Karpas-422 (cell line): Measurements from ENCODE around the gene BRAT1. TPM values are rescaled to one million over a fixed set of nuclear protein-coding genes. Genes with fewer than 3 reads are reported as not detected.

Experiments
- DNase-seq: peaks from one replicate; pipeline ENCODE4 v3.0.0-alpha.2; 2015
- H2AFZ ChIP-seq: fragments of 200-600 bp; sonication (generic); 2 replicates; pipeline ENCODE4 v1.6.1; 2014; ENCODE audit warnings: antibody characterized with exemption, low read length, mixed read lengths
- H3K27ac ChIP-seq: fragments of 200-600 bp; sonication (generic); 2 replicates; pipeline ENCODE4 v1.5.1; 2014; ENCODE audit warnings: mild to moderate bottlenecking, low read length, moderate library complexity
- H3K27me3 ChIP-seq: fragments of 200-600 bp; sonication (generic); 2 replicates; pipeline ENCODE4 v1.6.1; 2014; ENCODE audit warnings: low read length, mixed read lengths
- H3K36me3 ChIP-seq: fragments of 200-600 bp; sonication (generic); 2 replicates; pipeline ENCODE4 v1.6.1; 2014; ENCODE audit warnings: low read length, mixed read lengths; ENCODE audit not compliant: insufficient read depth
- H3K4me1 ChIP-seq: fragments of 200-600 bp; sonication (generic); 2 replicates; pipeline ENCODE4 v1.6.1; 2014; ENCODE audit warnings: mild to moderate bottlenecking, low read length, mixed read lengths
- H3K4me2 ChIP-seq: fragments of 200-600 bp; sonication (generic); 2 replicates; pipeline ENCODE4 v1.6.1; 2014; ENCODE audit warnings: low read length, low read depth, mild to moderate bottlenecking; ENCODE audit not compliant: poor library complexity, severe bottlenecking
- H3K4me3 ChIP-seq: fragments of 200-600 bp; sonication (generic); 2 replicates; pipeline ENCODE4 v1.5.1; 2014; ENCODE audit warnings: mild to moderate bottlenecking, antibody characterized with exemption, low read length, mixed read lengths
- H3K79me2 ChIP-seq: fragments of 200-600 bp; sonication (generic); 2 replicates; pipeline ENCODE4 v1.6.1; 2014; ENCODE audit warnings: mild to moderate bottlenecking, low read length, mixed read lengths
- H3K9ac ChIP-seq: fragments of 200-600 bp; sonication (generic); 2 replicates; pipeline ENCODE4 v1.6.0; 2014; ENCODE audit warnings: low read length
- H3K9me2 ChIP-seq: fragments of 200-600 bp; sonication (generic), shearing (Covaris generic); replicated peaks from 2 replicates; pipeline ENCODE4 v1.6.0; 2014; ENCODE audit warnings: mild to moderate bottlenecking, low read length, moderate library complexity; ENCODE audit not compliant: insufficient read depth
- H3K9me3 ChIP-seq: fragments of 300-700, 200-600 bp; sonication (generic); 2 replicates; pipeline ENCODE4 v1.6.1; 2014; ENCODE audit warnings: low read length, mixed read lengths
- H4K20me1 ChIP-seq: fragments of 200-600 bp; sonication (generic); 2 replicates; pipeline ENCODE4 v1.6.1; 2014; ENCODE audit warnings: mild to moderate bottlenecking, antibody characterized with exemption, low read length, low read depth; ENCODE audit not compliant: insufficient read depth
- total RNA-seq: library from RNA; depleted of rRNA; stranded (reverse); fragments of >200 nt; shearing (Covaris generic); gene quantifications from 2 replicates; pipeline ENCODE4 v1.2.3, GENCODE V29; 2014; ENCODE audit warnings: low replicate concordance

The BRAT1 gene
- total RNA-seq, 1 experiment from 2014 or later: 10.5 TPM

- no peak overlapping the region for H3K9ac ChIP-seq
- H3K27ac ChIP-seq: no peak overlapping the region
- no peaks in the 10 kb centered on the region for H3K79me2 ChIP-seq
- H3K4me1 ChIP-seq: peaks cover 10% of the 10 kb centered on the region
- H3K4me3 ChIP-seq: no peak overlapping the region
- no peaks in the 10 kb centered on the region; the same call in 1 of the 2 replicates for H4K20me1 ChIP-seq
- no peak for DNase-seq
- H3K4me2 ChIP-seq: no peak overlapping the region
- no peaks in the 10 kb centered on the region for H3K36me3 ChIP-seq
- H3K9me3 ChIP-seq: no peaks in the 10 kb centered on the region
- H3K27me3 ChIP-seq: no peaks in the 10 kb centered on the region
- H3K9me2 ChIP-seq: no peaks in the 10 kb centered on the region
- no peak overlapping the region for H2AFZ ChIP-seq
These were observed 28.4 kb downstream of the BRAT1 start for GRCh38 chr7:2526659-2527504.

DNA sequence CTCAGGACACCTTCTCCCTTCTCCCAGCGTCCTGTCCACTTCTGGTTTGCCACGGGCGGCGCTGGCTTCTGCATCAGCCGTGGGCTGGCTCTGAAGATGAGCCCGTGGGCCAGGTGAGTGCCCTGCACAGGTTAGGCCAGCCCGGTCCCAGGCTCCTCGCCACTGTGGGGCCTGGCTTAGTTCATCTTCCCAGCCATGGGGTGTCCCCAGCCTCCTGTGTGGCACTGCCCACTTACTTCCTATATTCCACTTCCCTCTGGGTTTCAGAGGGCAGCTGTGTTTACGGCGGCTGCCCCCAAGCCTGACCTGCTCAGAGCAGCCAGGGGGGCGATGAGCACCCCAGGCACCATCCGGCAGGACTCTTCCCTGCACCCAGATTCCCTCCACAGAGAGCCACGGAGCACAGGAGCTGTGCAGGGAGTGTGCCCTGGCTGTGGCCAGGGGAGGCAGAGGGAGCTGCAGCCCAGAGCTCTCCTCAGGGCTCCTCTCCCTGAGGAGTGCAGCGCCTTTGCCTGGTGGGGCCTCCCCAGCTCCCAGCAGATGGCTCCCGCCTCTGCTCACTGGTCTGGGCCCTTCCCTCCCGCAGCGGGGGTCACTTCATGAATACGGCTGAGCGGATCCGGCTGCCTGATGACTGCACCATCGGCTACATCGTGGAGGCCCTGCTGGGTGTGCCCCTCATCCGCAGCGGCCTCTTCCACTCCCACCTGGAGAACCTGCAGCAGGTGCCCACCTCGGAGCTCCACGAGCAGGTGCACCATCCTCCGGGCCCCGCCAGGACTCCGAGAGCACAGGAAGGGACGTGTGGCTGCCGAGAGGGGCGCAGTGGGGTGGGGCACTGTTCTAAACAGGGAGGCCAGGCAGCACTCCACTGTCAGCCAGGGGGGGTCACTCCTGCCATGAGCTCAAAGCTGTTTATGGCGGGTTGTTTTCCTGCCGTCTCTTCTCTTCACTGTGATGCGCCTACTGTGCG lies 29.4 kb downstream of the BRAT1 start:
- Histone ChIP-seq H3K79me2 (no peaks in the 10 kb centered on the region), H3K36me3 (no peaks in the 10 kb centered on the region), H3K9me2 (no peaks in the 10 kb centered on the region)

DNA sequence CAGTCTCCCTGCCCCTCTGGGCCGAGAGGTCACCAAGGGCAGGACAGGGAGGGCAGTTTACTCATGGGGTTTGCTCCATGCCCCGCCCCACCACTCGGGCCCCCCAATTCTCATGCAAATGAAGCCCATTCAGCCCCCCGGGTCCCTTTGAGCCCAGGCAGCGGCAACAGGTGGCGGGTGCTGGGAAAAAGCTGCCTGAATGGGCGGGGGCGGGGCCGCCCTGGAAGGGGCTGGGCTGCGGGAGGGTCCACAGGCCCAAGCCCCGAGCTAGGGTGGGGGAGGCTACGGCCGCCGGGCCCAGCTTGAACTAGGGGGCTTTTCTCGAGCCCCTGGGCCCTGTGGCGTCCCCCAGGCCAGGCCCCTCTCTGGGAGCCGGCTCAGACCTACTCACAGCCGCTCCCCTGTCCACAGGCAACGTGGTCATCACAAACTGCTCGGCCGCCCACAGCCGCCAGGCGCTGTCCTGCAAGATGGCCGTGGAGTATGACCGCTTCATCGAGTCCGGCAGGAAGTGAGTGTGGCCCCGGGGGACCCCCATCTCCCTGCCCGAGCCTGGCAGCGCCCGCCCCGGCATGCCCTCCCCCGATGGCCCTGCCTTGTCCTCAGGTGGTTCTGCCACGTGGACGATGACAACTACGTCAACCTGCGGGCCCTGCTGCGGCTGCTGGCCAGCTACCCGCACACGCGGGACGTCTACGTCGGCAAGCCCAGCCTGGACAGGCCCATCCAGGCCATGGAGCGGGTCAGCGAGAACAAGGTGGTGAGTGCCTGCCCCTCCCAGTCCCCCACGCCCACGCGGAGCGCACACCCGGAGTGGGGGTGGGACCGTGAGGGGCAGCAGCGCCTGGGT lies 30.3 kb downstream of the BRAT1 start:
- Histone ChIP-seq H2AFZ (no peak overlapping the region), H3K4me3 (no peak overlapping the region), H3K9ac (no peak overlapping the region), H3K4me1 (peaks cover 14% of the 10 kb centered on the region), H3K79me2 (no peaks in the 10 kb centered on the region), H3K9me2 (no peaks in the 10 kb centered on the region), H3K9me3 (no peaks in the 10 kb centered on the region), H4K20me1 (no peaks in the 10 kb centered on the region; the same call in 1 of the 2 replicates), H3K36me3 (no peaks in the 10 kb centered on the region), H3K27me3 (no peaks in the 10 kb centered on the region), H3K27ac (no peak overlapping the region), H3K4me2 (no peak overlapping the region)
- DNase-seq: no peak

More for the DNA sequence above, 29.4 kb downstream of the BRAT1 start:
- no peaks in the 10 kb centered on the region; the same call in 1 of the 2 replicates for H4K20me1 ChIP-seq
- no peak overlapping the region for H2AFZ ChIP-seq
- H3K4me3 ChIP-seq: no peak overlapping the region
- no peak for DNase-seq
- H3K9me3 ChIP-seq: no peaks in the 10 kb centered on the region
- H3K4me1 ChIP-seq: peaks cover 10% of the 10 kb centered on the region
- no peak overlapping the region for H3K27ac ChIP-seq
- no peak overlapping the region for H3K9ac ChIP-seq
- H3K27me3 ChIP-seq: no peaks in the 10 kb centered on the region
- no peak overlapping the region for H3K4me2 ChIP-seq

GRCh38 chr7:2523941-2524807 lies 31.1 kb downstream of the BRAT1 start:
- H3K79me2 ChIP-seq: no peaks in the 10 kb centered on the region
- H3K4me3 ChIP-seq: no peak overlapping the region
- no peak for DNase-seq
- H3K9me3 ChIP-seq: no peaks in the 10 kb centered on the region
- no peak overlapping the region for H2AFZ ChIP-seq
- no peaks in the 10 kb centered on the region for H3K27me3 ChIP-seq
- no peaks in the 10 kb centered on the region for H3K9me2 ChIP-seq
- H3K36me3 ChIP-seq: no peaks in the 10 kb centered on the region
- no peaks in the 10 kb centered on the region; the same call in 1 of the 2 replicates for H4K20me1 ChIP-seq
- no peak overlapping the region for H3K27ac ChIP-seq
- H3K9ac ChIP-seq: no peak overlapping the region
- peaks cover 13% of the 10 kb centered on the region for H3K4me1 ChIP-seq
- no peak overlapping the region for H3K4me2 ChIP-seq

GRCh38 chr7:2523461-2523936 lies 31.8 kb downstream of the BRAT1 start:
- no peaks in the 10 kb centered on the region for H3K9me3 ChIP-seq
- H3K9me2 ChIP-seq: no peaks in the 10 kb centered on the region
- no peaks in the 10 kb centered on the region for H3K36me3 ChIP-seq
- no peak overlapping the region for H3K4me2 ChIP-seq
- no peak overlapping the region for H3K27ac ChIP-seq
- H2AFZ ChIP-seq: no peak overlapping the region
- H3K4me3 ChIP-seq: no peak overlapping the region
- H4K20me1 ChIP-seq: no peaks in the 10 kb centered on the region; the same call in 1 of the 2 replicates
- no peak overlapping the region for H3K9ac ChIP-seq
- DNase-seq: no peak
- peaks cover 16% of the 10 kb centered on the region for H3K4me1 ChIP-seq
- no peaks in the 10 kb centered on the region for H3K79me2 ChIP-seq
- no peaks in the 10 kb centered on the region for H3K27me3 ChIP-seq

DNA sequence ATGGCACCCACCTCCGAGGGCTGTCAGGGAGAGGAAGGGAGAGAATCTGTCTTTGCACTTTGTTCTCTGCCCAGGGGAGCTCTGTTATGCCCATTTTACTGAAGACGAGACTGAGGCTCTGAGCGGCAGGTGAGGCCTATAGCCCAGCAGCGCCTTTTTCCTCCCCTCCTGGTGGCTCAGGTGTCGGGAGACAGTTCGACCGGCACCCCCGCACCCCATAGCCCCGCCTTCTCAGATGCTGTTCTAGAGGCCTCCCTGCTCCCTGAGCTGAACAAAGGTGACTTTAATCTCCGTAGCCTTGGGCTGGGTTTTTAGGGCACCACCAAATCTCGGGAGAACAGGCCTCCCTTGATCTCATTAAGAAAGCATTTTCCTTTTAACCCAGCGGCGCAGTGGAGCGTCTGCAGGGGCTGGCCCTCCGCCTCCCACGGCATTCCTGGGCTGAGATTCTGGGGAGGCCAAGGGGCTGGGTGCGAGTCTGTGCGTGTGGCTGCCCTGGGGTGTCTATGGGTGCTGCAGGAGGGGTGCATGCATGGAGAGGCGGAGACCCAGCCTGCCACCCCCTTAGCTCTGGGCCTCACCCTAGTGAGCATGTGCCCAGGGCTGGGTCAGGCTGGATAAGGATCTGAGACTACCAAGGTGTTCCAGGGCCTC lies 32.4 kb downstream of the BRAT1 start:
- Histone ChIP-seq H3K79me2 (no peaks in the 10 kb centered on the region), H3K27me3 (no peaks in the 10 kb centered on the region), H3K4me1 (peaks cover 18% of the 10 kb centered on the region), H2AFZ (no peak overlapping the region), H4K20me1 (no peaks in the 10 kb centered on the region; the same call in 1 of the 2 replicates), H3K36me3 (no peaks in the 10 kb centered on the region), H3K9me3 (no peaks in the 10 kb centered on the region), H3K4me3 (no peak overlapping the region), H3K4me2 (no peak overlapping the region), H3K27ac (no peak overlapping the region), H3K9ac (no peak overlapping the region), H3K9me2 (no peaks in the 10 kb centered on the region)
- no peak for DNase-seq
